MCF 10A (cell line): ENCODE results near the gene STEAP3. TPM values are rescaled to one million over a fixed set of nuclear protein-coding genes. Genes with fewer than 3 reads are reported as not detected.

ENCODE experiments used
- BruUV-seq: library from RNA; stranded (reverse); fragments of 400-500 nt; replicated peaks from 2 replicates; lab custom pipeline; 2021; lab: Mats Ljungman, UMichigan
- CTCF ChIA-PET: fragments of 300-600 bp; sonication (Branson Sonifier 250); formaldehyde crosslinking; extraction: SDS; loops from one replicate; lab custom pipeline; 2021; ENCODE audit warnings: antibody characterized with exemption, inconsistent platforms; lab: Yijun Ruan, JAX
- POLR2A ChIA-PET: fragments of 300-600, 350-650 bp; sonication (Branson Sonifier 250); formaldehyde crosslinking; extraction: SDS; loops from one replicate; lab custom pipeline; 2020; ENCODE audit warnings: antibody characterized with exemption, inconsistent platforms; lab: Yijun Ruan, JAX
- DNase-seq: peaks from one replicate; pipeline ENCODE4 v3.0.0-alpha.2; 2018; ENCODE audit not compliant: unreplicated experiment
- H3K27ac Mint-ChIP-seq: one replicate; pipeline ENCODE4 v1.8.0; 2022; ENCODE audit warnings: mild to moderate bottlenecking, low read depth, mixed read lengths; ENCODE audit not compliant: unreplicated experiment
- H3K27me3 Mint-ChIP-seq: one replicate; pipeline ENCODE4 v1.8.0; 2022; ENCODE audit warnings: mixed read lengths; ENCODE audit not compliant: insufficient read depth, unreplicated experiment
- H3K36me3 Mint-ChIP-seq: one replicate; pipeline ENCODE4 v1.8.0; 2022; ENCODE audit warnings: mild to moderate bottlenecking, moderate library complexity, mixed read lengths; ENCODE audit not compliant: insufficient read depth, unreplicated experiment
- H3K4me1 Mint-ChIP-seq: one replicate; pipeline ENCODE4 v1.8.0; 2022; ENCODE audit warnings: mixed read lengths; ENCODE audit not compliant: insufficient read depth, unreplicated experiment
- H3K4me3 Mint-ChIP-seq: one replicate; pipeline ENCODE4 v1.8.0; 2022; ENCODE audit warnings: mild to moderate bottlenecking, moderate library complexity, mixed read lengths; ENCODE audit not compliant: unreplicated experiment
- H3K9me3 Mint-ChIP-seq: one replicate; pipeline ENCODE4 v1.8.0; 2022; ENCODE audit warnings: mixed read lengths; ENCODE audit not compliant: unreplicated experiment
- intact Hi-C: fragments of 100-400 bp; cut with micrococcal nuclease; formaldehyde crosslinking; loops from 2 replicates; pipeline ENCODE4 v1.14.1; 2022
- total RNA-seq: library from RNA; stranded (reverse); gene quantifications from 2 replicates; pipeline ENCODE4 v1.2.3, GENCODE V29; 2022
- TF ChIP-seq, protein P1 (sequence below): fragments of 200-600 bp; IDR thresholded peaks from one replicate; pipeline ENCODE4 v1.8.0; 2022; ENCODE audit warnings: antibody characterized with exemption, mild to moderate bottlenecking; ENCODE audit not compliant: unreplicated experiment

The STEAP3 gene
- total RNA-seq, 1 experiment from 2014 or later: 25.0 TPM

DNA sequence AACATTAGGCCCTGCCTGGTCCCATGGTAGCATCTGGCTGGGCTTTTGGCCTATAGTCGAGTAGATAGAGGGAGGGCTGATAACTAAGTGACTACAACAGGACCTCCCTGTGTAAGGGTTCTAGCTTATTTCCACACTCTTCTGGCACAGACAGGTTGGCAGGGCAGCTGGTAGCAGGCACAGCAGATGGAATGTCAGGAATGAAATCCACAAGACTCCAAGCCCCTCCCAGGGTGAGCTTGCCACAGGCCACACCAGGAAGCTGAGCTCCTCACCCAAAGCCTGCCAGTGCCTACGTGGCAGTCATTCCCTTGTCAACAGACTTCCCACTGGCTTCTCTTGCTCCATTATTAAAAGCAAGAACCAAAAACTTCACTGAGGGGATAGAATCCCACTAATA, 44.4 kb upstream of the STEAP3 start:
- Mint-ChIP-seq H3K27ac (peak overlapping the region; percentile 84), H3K4me3 (no peak overlapping the region), H3K36me3 (no peaks in the 10 kb centered on the region), H3K4me1 (peaks cover 18% of the 10 kb centered on the region), H3K27me3 (no peaks in the 10 kb centered on the region), H3K9me3 (no peaks in the 10 kb centered on the region)
- no TSS peak for BruUV-seq
- ChIA-PET POLR2A (interaction anchor here (1.2 kb wide), 1 partner anchor 74 kb away, joined by 5 read pairs; no protein-coding TSS in a partner anchor), CTCF (interaction anchor here (0.6 to 1.4 kb wide), 6 partner anchors 14 to 746 kb away, joined by 3 to 15 read pairs (median 4); no protein-coding TSS in a partner anchor)
- TF ChIP-seq, protein P1, sequence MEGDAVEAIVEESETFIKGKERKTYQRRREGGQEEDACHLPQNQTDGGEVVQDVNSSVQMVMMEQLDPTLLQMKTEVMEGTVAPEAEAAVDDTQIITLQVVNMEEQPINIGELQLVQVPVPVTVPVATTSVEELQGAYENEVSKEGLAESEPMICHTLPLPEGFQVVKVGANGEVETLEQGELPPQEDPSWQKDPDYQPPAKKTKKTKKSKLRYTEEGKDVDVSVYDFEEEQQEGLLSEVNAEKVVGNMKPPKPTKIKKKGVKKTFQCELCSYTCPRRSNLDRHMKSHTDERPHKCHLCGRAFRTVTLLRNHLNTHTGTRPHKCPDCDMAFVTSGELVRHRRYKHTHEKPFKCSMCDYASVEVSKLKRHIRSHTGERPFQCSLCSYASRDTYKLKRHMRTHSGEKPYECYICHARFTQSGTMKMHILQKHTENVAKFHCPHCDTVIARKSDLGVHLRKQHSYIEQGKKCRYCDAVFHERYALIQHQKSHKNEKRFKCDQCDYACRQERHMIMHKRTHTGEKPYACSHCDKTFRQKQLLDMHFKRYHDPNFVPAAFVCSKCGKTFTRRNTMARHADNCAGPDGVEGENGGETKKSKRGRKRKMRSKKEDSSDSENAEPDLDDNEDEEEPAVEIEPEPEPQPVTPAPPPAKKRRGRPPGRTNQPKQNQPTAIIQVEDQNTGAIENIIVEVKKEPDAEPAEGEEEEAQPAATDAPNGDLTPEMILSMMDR: no peak
- intact Hi-C loops: no loop called here
- peak; percentile 64 for DNase-seq

DNA sequence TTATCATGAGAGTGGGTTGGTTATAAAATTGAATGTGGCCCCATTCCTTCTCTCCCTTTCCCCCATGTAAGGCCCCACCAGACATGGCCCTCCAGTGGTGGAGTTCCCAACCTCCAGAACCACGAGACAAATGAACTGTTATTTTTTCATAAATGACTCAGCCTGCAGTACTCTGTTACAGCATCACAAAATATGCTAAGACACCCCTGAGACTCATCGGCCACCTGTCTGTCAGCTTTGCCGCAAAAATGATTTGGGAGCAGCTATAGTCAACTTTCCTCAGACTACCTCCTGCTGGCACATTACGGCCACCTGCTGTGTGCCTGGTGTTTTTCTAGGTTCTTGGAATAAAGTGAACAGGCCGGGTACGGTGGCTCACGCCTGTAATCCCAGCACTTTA, 43.6 kb upstream of the STEAP3 start:
- ChIA-PET CTCF (interaction anchor here (0.7 to 1.4 kb wide), 5 partner anchors 13 to 315 kb away, joined by 3 to 15 read pairs (median 4); no protein-coding TSS in a partner anchor), POLR2A (no interaction called here)
- Mint-ChIP-seq H3K27ac (peak overlapping the region; percentile 84), H3K36me3 (no peaks in the 10 kb centered on the region), H3K9me3 (no peaks in the 10 kb centered on the region), H3K4me3 (no peak overlapping the region), H3K27me3 (no peaks in the 10 kb centered on the region), H3K4me1 (peaks cover 14% of the 10 kb centered on the region)
- no TSS peak for BruUV-seq
- peak; percentile 57 for DNase-seq
- intact Hi-C loops: no loop called here
- TF ChIP-seq, protein P1: no peak

DNA sequence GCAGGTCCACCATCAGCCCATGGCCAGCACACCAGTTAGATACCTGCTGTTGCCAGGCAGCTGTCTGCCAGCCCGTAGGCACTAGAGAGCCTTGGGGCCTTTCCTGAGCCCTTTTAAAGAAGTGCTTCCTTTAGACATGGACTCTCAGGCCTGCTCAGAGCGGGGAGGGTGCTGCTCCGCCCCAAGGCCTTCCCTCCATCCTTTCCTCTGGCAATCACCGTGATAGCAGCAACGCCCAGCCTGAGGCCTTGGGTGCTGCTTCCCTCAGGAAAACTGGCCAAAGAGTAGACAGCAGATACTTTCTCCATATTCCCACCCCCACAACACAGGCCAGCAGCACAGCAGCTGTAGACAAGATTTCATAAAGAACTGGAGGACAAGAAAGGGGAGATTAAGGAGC, 42.7 kb upstream of the STEAP3 start:
- POLR2A ChIA-PET: no interaction called here
- no peaks in the 10 kb centered on the region for H3K27me3 Mint-ChIP-seq
- no peak for DNase-seq
- H3K27ac Mint-ChIP-seq: peak overlapping the region; percentile 84
- CTCF ChIA-PET: interaction anchor here (1.2 kb wide), 1 partner anchor 110 kb away, joined by 3 read pairs; no protein-coding TSS in a partner anchor
- H3K4me3 Mint-ChIP-seq: no peak overlapping the region
- H3K36me3 Mint-ChIP-seq: no peaks in the 10 kb centered on the region
- peaks cover 14% of the 10 kb centered on the region for H3K4me1 Mint-ChIP-seq
- TF ChIP-seq, protein P1: no peak
- H3K9me3 Mint-ChIP-seq: no peaks in the 10 kb centered on the region
- intact Hi-C loops: no loop called here
- BruUV-seq: no TSS peak

DNA sequence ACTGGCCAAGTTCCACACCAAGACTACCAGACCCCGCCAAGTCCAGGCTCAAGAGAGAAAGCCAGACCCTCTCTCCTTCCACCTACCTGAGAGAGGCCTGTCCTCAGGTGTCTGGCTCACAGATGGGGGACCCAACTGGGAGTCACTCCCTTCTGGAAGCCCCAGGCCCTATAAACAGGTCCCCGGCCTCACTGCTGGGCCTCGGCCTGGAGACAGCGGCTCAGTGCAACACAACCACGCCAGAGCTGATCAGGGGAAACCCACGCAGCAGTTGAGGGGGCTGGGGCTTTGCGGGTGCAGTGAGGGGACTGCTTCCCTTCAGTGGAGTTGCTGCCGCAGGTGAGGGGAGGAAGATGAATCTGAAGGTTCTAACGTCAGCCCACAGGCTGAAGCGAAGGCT, 42.2 kb upstream of the STEAP3 start:
- BruUV-seq: no TSS peak
- ChIA-PET CTCF (interaction anchor here (0.8 to 1.2 kb wide), 2 partner anchors 110 to 299 kb away, joined by 3 to 7 read pairs; no protein-coding TSS in a partner anchor), POLR2A (no interaction called here)
- H3K4me3 Mint-ChIP-seq: no peak overlapping the region
- H3K36me3 Mint-ChIP-seq: no peaks in the 10 kb centered on the region
- TF ChIP-seq, protein P1: no peak
- H3K27me3 Mint-ChIP-seq: no peaks in the 10 kb centered on the region
- no peak overlapping the region for H3K27ac Mint-ChIP-seq
- no peak for DNase-seq
- H3K4me1 Mint-ChIP-seq: peaks cover 14% of the 10 kb centered on the region
- no peaks in the 10 kb centered on the region for H3K9me3 Mint-ChIP-seq
- intact Hi-C loops: no loop called here
